SK-N-DZ (cell line): Measurements from ENCODE around the gene RBM42.

Source experiments
- DNase-seq: peaks from one replicate; pipeline ENCODE4 v3.0.0-alpha.2; 2015; ENCODE audit warnings: low spot score

RBM42 gene

GRCh38 chr19:35620001-35620400 is 8.8 kb upstream of the RBM42 start:
- no peak for DNase-seq

GRCh38 chr19:35621708-35622107 is 7.1 kb upstream of the RBM42 start:
- DNase-seq = no peak

- no peak for DNase-seq
These were observed 6.1 kb upstream of the RBM42 start for GRCh38 chr19:35622750-35623149.

DNA sequence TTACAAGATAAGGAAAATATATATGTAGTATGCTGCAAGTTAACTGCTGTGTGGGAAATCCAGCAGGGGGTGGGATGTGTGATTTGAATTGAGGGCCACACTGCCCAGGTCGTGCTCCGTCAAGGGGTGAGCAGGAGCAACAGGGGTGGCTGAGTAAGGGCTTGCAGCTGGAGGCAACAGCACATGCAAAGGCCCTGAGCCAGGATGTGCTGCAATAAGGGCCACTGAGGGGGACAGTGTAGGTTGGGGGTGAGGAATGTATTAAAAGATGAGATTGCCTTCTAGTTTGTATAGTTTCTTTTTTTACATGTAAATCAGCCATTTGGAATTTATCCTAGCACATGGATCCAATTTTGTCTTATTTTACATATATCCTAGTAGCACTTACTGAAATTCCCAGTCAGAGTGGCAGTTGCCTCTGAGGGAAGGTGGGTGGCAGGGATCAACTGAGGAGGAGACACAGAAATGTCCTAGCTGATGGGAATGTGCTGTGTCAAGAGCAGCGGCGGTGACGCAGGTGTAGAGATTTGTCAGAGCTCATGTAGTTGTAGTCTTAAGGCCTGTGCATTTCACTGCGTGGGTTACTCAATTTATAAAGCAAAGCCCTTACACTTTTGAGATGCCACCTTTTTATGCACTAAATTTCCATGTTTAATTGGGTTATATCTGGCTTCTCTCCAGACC is 5.4 kb upstream of the RBM42 start:
- DNase-seq = no peak

DNA sequence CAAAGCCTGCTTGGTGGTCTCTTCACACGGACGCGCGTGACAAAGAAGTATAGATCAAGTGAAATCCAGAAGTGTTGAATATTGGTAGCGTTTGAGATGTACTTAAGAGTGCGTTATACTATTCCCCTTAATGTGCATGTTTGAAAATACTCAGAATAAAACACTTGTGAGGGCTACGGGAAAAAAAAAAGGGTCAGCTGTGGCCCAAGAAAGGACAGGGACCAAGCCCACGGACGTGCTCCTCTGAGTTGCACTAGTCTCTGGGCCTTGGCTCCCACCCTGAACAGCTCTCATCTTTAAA is 622 bp upstream of the RBM42 start:
- no peak for DNase-seq

GRCh38 chr19:35629332-35629633 is 447 bp downstream of the RBM42 start:
- no peak for DNase-seq

- DNase-seq = no peak
These were observed 5.0 kb downstream of the RBM42 start for GRCh38 chr19:35633727-35634440.

- no peak for DNase-seq
These were observed 7.8 kb downstream of the RBM42 start for GRCh38 chr19:35636651-35637050.

DNA sequence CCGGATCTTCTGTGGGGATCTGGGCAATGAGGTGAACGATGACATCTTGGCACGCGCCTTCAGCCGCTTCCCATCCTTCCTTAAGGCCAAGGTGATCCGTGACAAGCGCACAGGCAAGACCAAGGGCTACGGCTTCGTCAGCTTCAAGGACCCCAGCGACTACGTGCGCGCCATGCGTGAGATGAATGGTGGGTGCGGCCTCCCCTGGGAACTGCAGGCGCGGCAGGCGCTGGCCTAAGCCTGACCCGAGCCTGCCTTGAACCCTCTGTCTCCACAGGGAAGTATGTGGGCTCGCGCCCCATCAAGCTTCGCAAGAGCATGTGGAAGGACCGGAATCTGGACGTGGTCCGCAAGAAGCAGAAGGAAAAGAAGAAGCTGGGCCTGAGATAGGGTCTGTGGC is 8.3 kb downstream of the RBM42 start:
- no peak for DNase-seq

DNA sequence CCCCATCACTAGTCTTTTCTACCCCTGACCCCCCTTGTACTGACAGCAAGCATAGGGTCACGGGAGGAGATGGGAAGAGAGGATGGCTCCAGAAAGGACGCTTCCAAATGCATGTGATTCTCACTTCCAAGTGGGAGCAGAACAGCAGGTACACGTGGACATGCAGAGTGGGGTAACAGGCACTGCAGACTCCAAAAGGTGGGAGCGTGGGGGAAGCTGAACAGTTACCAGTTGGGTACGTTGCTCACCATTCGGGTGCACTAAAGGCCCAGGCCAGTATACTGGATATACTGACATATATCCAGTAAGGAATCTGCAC is 10.4 kb downstream of the RBM42 start:
- no peak for DNase-seq

GRCh38 chr19:35639863-35640262 is 11.0 kb downstream of the RBM42 start:
- DNase-seq = no peak

GRCh38 chr19:35641515-35642151 is 12.8 kb downstream of the RBM42 start, which contains the start of gene ETV2:
ETV2 (plus strand) TSS chr19:35641745; CDS start chr19:35642461, 716 bp downstream.
- DNase-seq = peak; percentile 32

DNA sequence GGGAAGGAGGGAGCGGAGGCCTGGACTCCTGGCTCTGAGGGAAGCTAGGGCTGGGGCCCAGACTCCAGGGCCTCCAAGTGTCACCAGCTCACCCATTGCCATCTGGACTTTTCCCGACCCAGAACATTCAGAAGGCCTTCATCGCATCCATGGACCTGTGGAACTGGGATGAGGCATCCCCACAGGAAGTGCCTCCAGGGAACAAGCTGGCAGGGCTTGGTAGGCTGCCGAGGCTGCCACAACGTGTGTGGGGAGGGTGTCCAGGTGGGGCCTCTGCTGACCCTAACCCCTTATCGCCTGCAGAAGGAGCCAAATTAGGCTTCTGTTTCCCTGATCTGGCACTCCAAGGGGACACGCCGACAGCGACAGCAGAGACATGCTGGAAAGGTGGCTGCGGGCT is 13.5 kb downstream of the RBM42 start:
- DNase-seq = no peak

DNA sequence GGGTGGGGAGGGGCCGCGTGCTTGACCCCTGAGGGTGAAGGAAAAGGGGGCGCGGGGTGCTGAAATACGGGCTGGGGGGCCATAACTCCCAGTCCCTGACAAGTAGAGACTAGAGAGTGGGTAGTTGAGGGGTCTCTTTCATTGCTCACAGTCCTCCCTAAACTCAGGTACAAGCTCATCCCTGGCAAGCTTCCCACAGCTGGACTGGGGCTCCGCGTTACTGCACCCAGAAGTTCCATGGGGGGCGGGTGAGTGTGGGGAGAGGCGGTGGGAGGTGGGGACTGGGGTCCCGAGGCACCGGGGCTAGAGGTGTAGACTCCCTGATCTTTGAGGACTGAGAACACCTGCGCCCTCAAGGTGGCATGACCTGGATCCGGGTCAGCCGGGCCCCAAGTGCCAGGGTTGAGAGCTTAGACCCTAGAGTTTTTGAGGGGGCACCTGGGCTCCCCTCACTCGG is 14.0 kb downstream of the RBM42 start:
- no peak for DNase-seq

GRCh38 chr19:35643255-35644205 is 14.7 kb downstream of the RBM42 start:
- DNase-seq = peak; percentile 81

DNA sequence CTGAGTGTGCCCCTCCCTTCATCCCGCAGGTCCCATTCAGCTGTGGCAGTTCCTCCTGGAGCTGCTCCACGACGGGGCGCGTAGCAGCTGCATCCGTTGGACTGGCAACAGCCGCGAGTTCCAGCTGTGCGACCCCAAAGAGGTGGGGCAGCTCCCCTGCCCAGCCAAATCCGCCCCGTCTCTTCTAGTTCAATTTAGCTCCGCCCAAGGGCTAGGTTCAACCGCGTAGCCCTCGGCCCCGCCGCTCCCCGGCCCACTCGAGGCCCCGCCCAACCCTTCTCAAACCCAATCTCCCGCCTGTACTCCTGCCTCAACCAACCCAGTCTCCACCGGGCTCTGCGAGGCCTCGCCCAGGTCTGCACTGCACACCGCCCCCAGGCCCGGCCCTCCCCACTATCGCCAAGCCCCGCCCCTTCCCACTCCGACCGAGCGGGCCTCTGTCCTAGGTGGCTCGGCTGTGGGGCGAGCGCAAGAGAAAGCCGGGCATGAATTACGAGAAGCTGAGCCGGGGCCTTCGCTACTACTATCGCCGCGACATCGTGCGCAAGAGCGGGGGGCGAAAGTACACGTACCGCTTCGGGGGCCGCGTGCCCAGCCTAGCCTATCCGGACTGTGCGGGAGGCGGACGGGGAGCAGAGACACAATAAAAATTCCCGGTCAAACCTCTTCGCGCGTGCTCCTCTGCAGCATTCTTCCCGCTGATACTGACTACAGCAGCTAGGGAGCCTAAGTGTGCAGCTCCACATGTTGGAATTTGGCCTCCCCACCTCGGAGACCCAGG is 15.6 kb downstream of the RBM42 start:
- DNase-seq = peak; percentile 92

- peak; percentile 68 for DNase-seq
These were observed 16.3 kb downstream of the RBM42 start for GRCh38 chr19:35644987-35645679.

GRCh38 chr19:35645680-35646511 is 17.1 kb downstream of the RBM42 start:
- DNase-seq = no peak
